Heart right ventricle (tissue), 16 donors: ENCODE data around the gene THSD8. TPM values are rescaled to one million over a fixed set of nuclear protein-coding genes. Genes with fewer than 3 reads are reported as not detected.
"Not testable (repeated sequence)": the region's sequence is repeated elsewhere in the genome, so short reads cannot be mapped to it uniquely, and the experiment has no call there.

Experiments used
- ATAC-seq, 8 donors: fragments of 200-7000 bp; cut with Tn5 transposase; one replicate each; pipeline ENCODE4 v1.9.1; 2020; ENCODE audit warnings: mild to moderate bottlenecking in 8 of 8, moderate library complexity in 8 of 8, moderate number of reproducible peaks in 1 of 8
- DNase-seq, 2 donors: peaks; one replicate each; pipeline ENCODE4 v3.0.0-alpha.2; 2020
- H3K27ac ChIP-seq, 10 donors: fragments of 200-600 bp; sonication (generic) in 2 of 10; one replicate each; pipeline versions ENCODE4 v1.5.0 to v1.8.0; 2020 to 2022; ENCODE audit warnings: mild to moderate bottlenecking in 3 of 10
- H3K27me3 ChIP-seq, 7 donors: fragments of 200-600 bp; one replicate each; pipeline ENCODE4 v1.8.0; 2021 to 2022; ENCODE audit warnings: mild to moderate bottlenecking in 2 of 7
- H3K36me3 ChIP-seq, 9 donors: fragments of 200-600 bp; sonication (generic) in 1 of 9; one replicate each; pipeline versions ENCODE4 v1.5.0 to v1.8.0; 2020 to 2022; ENCODE audit warnings: mild to moderate bottlenecking in 2 of 9
- H3K4me1 ChIP-seq, 9 donors: fragments of 200-600 bp; sonication (generic) in 1 of 9; one replicate each; pipeline versions ENCODE4 v1.5.0 to v1.8.0; 2020 to 2022; ENCODE audit warnings: mild to moderate bottlenecking in 4 of 9
- H3K4me3 ChIP-seq, 10 donors: fragments of 200-600 bp; sonication (generic) in 2 of 10; one replicate each; pipeline versions ENCODE4 v1.5.0 to v1.8.0; 2020 to 2022; ENCODE audit warnings: mild to moderate bottlenecking in 7 of 10, moderate library complexity in 2 of 10
- H3K9me3 ChIP-seq, 11 donors: fragments of 200-600 bp in 10 of 11; sonication (generic) in 2 of 11; one replicate each; pipeline versions ENCODE4 v1.5.0 to v1.8.0; 2013 to 2022; ENCODE audit warnings: mild to moderate bottlenecking in 2 of 11, control low read depth in 1 of 11, moderate library complexity in 1 of 11
- WGBS, 2 donors: extraction: QIAGEN DNeasy Blood & Tissue Kit; methylation state at CpG; one replicate each; pipeline ENCODE4 v1.1.7; 2013; ENCODE audit warnings: inconsistent platforms in 1 of 2; 5-methylcytosine and 5-hydroxymethylcytosine counted together
- intact Hi-C, 10 donors: fragments of 100-400 bp; cut with DNase I; formaldehyde crosslinking; loops; one replicate each; pipeline versions ENCODE4 v1.11.1 to v1.14.2; 2022
- polyA plus RNA-seq, 2 donors: library from polyadenylated mRNA; stranded (reverse); fragments of 200-250 nt; gene quantifications; one replicate each; pipeline ENCODE4 v1.2.3, GENCODE V29; 2013
- total RNA-seq, 10 donors: library from RNA; stranded (reverse); fragmentation: NEBNext Ultra II Directional in 3 of 10; extraction: Animal tissue kit (Norgen Biotek cat#: 25700) in 3 of 10; gene quantifications; one replicate each; pipeline versions ENCODE4 v1.2.1 to v1.2.4, GENCODE V29; 2021 to 2023
- TF ChIP-seq, protein P1 (sequence below), 9 donors: fragments of 200-600 bp; sonication (generic) in 2 of 9; IDR thresholded peaks; one replicate each; pipeline versions ENCODE4 v1.5.0 to v1.8.0; 2021 to 2022; ENCODE audit warnings: antibody characterized with exemption in 9 of 9, mild to moderate bottlenecking in 5 of 9, moderate library complexity in 1 of 9
- donor health status: Arrhythmogenic right ventricular cardiomyopathy.
- donor health status: ischemic (EF 13 %, LVEDD 7.1; RV severe dilation, severe dysfunction).
- donor health status: healthy with polysubstance abuse.
- donor health status: DM: no; HTN: yes; CAD: no.
- donor health status: DM: no; HTN: no; CAD: no.
- donor health status: ischemic (EF 25% LVEDD 6.9; RV normal size, moderate dysfunction).
- donor health status: ischemic (EF 25% LVEDD 5.7; RV mildly dilated, moderate dysfunction).
- donor health status: healthy.
- donor health status: DM: yes; HTN: yes; CAD: no.
- donor health status: Ischemic cardiomyopathy.
- donor health status: ischemic (EF 35%, LVEDD 5.7; RV mildly dilated, moderate dysfunction).
- donor health status: nonischemic (EF 11% LVEDD 7.7; RV severe dilation, severe dysfunction).
- donor health status: DM: yes; HTN: yes; CAD: no.
- donor health status: PGD.
- donor health status: ischemic (EF 29% LVEDD 5.4; RV normal size, mild dysfunction).
- donor health status: nonischemic (EF 23%, LVEDD 6.1; RV moderate dilation, normal function).

THSD8 gene
- total and polyA plus RNA-seq, 12 donors = 0.72 to 4.8 (median 2.5) TPM

DNA sequence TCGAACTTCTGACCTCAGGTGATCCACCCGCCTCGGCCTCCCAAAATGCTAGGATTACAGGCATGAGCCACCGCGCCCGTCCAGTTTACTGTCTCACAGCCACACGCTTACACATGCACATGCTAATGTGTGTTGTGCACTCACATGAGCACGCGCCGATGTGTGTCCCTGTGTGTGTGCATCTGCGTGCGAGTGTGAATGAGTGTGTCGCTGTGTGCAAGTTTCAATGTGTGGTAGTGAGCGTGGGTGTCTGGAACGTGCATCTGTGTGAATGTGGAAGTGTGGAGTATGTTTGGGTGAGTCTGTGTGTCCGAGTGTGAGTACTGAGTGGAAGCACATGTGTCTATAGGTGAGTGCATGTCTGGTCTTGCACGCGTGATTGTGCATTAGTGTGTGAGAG, 40.6 kb downstream of the THSD8 start:
- H3K27me3 ChIP-seq = peaks cover 10 to 98% (median 83%) of the 10 kb centered on the region in 7 donors
- H3K4me1 ChIP-seq = peaks cover 0 to 26% (median 13%) of the 10 kb centered on the region in 9 donors
- intact Hi-C loops = loop anchor here in 4 of 10 donors (5.0 to 10.0 kb wide), 3 partner anchors 35 to 75 kb away; partner anchors contain the start of genes HOOK2 (in 1 of the 4) and RNASEH2A (in 1 of the 4)
- DNase-seq (no peak), ATAC-seq (no peak)
- TF ChIP-seq, protein P1, sequence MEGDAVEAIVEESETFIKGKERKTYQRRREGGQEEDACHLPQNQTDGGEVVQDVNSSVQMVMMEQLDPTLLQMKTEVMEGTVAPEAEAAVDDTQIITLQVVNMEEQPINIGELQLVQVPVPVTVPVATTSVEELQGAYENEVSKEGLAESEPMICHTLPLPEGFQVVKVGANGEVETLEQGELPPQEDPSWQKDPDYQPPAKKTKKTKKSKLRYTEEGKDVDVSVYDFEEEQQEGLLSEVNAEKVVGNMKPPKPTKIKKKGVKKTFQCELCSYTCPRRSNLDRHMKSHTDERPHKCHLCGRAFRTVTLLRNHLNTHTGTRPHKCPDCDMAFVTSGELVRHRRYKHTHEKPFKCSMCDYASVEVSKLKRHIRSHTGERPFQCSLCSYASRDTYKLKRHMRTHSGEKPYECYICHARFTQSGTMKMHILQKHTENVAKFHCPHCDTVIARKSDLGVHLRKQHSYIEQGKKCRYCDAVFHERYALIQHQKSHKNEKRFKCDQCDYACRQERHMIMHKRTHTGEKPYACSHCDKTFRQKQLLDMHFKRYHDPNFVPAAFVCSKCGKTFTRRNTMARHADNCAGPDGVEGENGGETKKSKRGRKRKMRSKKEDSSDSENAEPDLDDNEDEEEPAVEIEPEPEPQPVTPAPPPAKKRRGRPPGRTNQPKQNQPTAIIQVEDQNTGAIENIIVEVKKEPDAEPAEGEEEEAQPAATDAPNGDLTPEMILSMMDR (IDR thresholded peaks at IDR 0.05) = no peak
- H3K27ac ChIP-seq = no peak overlapping the region
- H3K36me3 ChIP-seq = no peaks in the 10 kb centered on the region
- H3K9me3 ChIP-seq = no peaks in the 10 kb centered on the region
- 93 to 96% methylated on average over 18 of the region's 18 CpGs for WGBS, 2 donors
- no peak overlapping the region for H3K4me3 ChIP-seq

DNA sequence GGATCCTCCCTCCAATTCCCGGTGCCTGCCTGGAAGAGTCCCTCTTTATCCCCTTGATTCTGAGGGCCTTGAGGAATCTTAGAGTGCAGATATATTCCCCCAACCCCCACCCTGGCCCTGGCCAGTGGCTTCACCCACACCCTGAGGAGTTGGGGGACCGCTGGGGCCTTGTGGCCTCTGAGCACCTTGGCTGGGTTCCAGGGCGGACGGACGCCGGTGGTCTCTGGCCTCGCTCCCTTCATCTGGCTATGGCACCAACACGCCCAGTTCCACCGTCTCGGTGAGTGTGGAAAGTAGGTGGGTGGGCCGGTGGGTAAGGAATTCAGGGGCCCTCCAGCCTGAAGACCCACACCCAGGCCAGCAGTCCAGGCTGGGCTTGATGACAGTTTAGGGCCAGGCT, 41.5 kb downstream of the THSD8 start:
- DNase-seq (no peak), ATAC-seq (no peak)
- Histone ChIP-seq H3K4me1 (peaks cover 3 to 28% (median 14%) of the 10 kb centered on the region in 9 donors), H3K27ac (no peak overlapping the region), H3K36me3 (no peaks in the 10 kb centered on the region), H3K27me3 (peaks cover 10 to 90% (median 75%) of the 10 kb centered on the region in 7 donors), H3K9me3 (no peaks in the 10 kb centered on the region), H3K4me3 (no peak overlapping the region)
- TF ChIP-seq, protein P1 (IDR thresholded peaks at IDR 0.05) = no peak
- 75 to 80% methylated on average over 11 of the region's 11 CpGs for WGBS, 2 donors
- intact Hi-C loops = loop anchor here in 4 of 10 donors (5.0 to 10.0 kb wide), 3 partner anchors 36 to 76 kb away; partner anchors contain the start of genes HOOK2 (in 1 of the 4) and RNASEH2A (in 1 of the 4)

DNA sequence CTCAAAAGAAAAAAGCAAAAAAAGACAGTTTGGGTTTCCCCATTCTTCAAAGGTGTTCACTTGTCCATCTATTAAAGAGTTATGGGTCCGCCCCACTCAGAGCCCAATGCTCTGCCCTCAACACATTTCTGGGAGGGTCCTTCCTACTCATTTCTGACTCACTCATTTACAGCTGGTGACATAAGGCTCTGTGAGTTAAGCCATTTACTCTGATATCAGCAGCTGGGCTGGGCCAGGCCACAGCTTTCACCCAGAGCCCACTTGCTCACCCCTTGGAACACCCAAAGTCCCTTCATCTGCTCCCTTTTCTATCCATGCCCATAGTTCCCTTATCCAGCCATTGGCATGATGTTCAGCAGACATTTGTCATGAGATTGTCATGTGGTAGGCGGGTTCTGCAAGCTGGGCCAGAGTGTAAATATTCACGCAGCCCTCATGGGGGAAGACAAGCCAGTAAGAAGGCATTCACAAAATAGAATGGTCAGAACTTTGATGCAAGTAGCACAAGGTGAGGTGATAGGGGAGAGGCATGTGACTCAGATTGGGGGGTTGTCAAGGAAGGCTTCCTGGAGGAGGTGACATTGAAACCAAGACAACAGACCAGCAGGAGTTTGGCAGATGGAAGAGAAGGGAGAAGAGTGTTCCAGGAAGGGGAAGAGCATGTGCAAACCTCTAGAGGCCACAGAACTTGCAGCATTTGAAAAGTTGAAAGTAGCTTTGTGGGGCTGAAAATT, 42.3 kb downstream of the THSD8 start:
- Histone ChIP-seq H3K36me3 (no peaks in the 10 kb centered on the region), H3K4me3 (no peak overlapping the region), H3K4me1 (peaks cover 3 to 21% (median 9%) of the 10 kb centered on the region in 9 donors), H3K27me3 (peaks cover 4 to 82% (median 67%) of the 10 kb centered on the region in 7 donors), H3K9me3 (no peaks in the 10 kb centered on the region), H3K27ac (no peak overlapping the region)
- TF ChIP-seq, protein P1 (IDR thresholded peaks at IDR 0.05) = no peak
- WGBS, 2 donors = 82 to 86% methylated on average over 3 of the region's 3 CpGs
- intact Hi-C loops = loop anchor here in 4 of 10 donors (5.0 to 10.0 kb wide), 3 partner anchors 37 to 77 kb away; partner anchors contain the start of genes HOOK2 (in 1 of the 4) and RNASEH2A (in 1 of the 4)
- DNase-seq (no peak), ATAC-seq (no peak)

DNA sequence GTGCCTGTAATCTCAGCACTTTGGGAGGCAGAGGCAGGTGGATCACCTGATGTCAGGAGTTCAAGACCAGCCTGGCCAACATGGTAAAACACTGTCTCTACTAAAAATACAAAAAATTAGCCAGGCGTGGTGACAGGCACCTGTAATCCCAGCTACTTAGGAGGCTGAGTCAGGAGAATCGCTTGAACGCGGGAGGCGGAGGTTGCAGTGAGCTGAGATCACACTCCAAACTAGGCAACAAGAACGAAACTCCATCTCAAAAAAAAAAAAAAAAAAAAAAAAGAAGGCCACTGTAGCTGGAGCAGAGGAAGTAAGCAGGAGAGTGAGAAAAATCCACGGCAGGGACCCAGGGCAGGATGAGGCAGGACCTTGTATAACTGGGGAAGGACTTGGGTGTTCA, 44.7 kb downstream of the THSD8 start:
- not testable (repeated sequence) for H3K27ac ChIP-seq, DNase-seq, H3K4me3 ChIP-seq, H3K9me3 ChIP-seq, ATAC-seq, H3K36me3 ChIP-seq
- H3K27me3 ChIP-seq = peaks cover 0 to 57% (median 42%) of the 10 kb centered on the region in 7 donors
- WGBS, 2 donors = 84 to 87% methylated on average over 7 of the region's 7 CpGs
- intact Hi-C loops = loop anchor here in 8 of 10 donors (2.0 to 10.0 kb wide), 9 partner anchors 72 to 284 kb away; partner anchors contain the start of gene HOOK2 (in 1 of the 8)
- H3K4me1 ChIP-seq = peaks cover 0 to 10% (median 5%) of the 10 kb centered on the region in 9 donors
